H1 (cell line): ENCODE data around the gene POLR3F. TPM values are rescaled to one million over a fixed set of nuclear protein-coding genes. Genes with fewer than 3 reads are reported as not detected.

Source experiments
- CTCF ChIA-PET: fragments of 300-600 bp; sonication (Branson Sonifier 250); formaldehyde crosslinking; loops from one replicate; lab custom pipeline; 2021; ENCODE audit not compliant: partially characterized antibody; lab: Charles Lee
- POLR2A ChIA-PET: fragments of 300-600 bp; sonication (Branson Sonifier 250); formaldehyde crosslinking; loops from one replicate; lab custom pipeline; 2021; ENCODE audit warnings: inconsistent platforms; ENCODE audit not compliant: partially characterized antibody; lab: Charles Lee
- DNase-seq, 2 experiments: peaks; one replicate each; pipeline versions ENCODE4 v3.0.0 to v3.0.0-alpha.2; 2010 to 2022; ENCODE audit warnings: low spot score in 2 of 2, low read depth in 1 of 2, mixed read lengths in 1 of 2
- FAIRE-seq: peaks from 2 replicates; lab custom pipeline; 2011; peaks lifted over from hg19 to GRCh38; lab: Jason Lieb, UNC
- H2AFZ ChIP-seq: 2 replicates; pipeline ENCODE4 v1.8.1; 2012; ENCODE audit warnings: low read length, inconsistent platforms
- H2AK5ac ChIP-seq: 2 replicates; pipeline ENCODE4 v1.6.1; 2013; ENCODE audit warnings: low read depth, low read length
- H2BK120ac ChIP-seq: replicated peaks from 2 replicates; pipeline ENCODE3; 2013; ENCODE audit warnings: low read depth, low read length, inconsistent platforms
- H2BK12ac ChIP-seq: 2 replicates; pipeline ENCODE4 v1.6.1; 2013; ENCODE audit warnings: low read depth, low read length
- H2BK15ac ChIP-seq: 2 replicates; pipeline ENCODE4 v1.6.1; 2013; ENCODE audit warnings: low read length
- H2BK20ac ChIP-seq: 2 replicates; pipeline ENCODE4 v1.6.1; 2013; ENCODE audit warnings: low read length
- H2BK5ac ChIP-seq: 2 replicates; pipeline ENCODE4 v1.6.1; 2013; ENCODE audit warnings: low read depth, low read length
- H3K14ac ChIP-seq: 2 replicates; pipeline ENCODE4 v1.6.1; 2013; ENCODE audit warnings: inconsistent platforms; ENCODE audit not compliant: insufficient read length
- H3K18ac ChIP-seq: 2 replicates; pipeline ENCODE4 v1.6.1; 2013; ENCODE audit warnings: low read length; ENCODE audit errors: extremely low read depth
- H3K23ac ChIP-seq: 2 replicates; pipeline ENCODE4 v1.6.1; 2013; ENCODE audit warnings: inconsistent platforms; ENCODE audit not compliant: insufficient read length
- H3K23me2 ChIP-seq: 2 replicates; pipeline ENCODE4 v1.6.1; 2013; ENCODE audit warnings: low read depth, low read length
- H3K27ac ChIP-seq: 2 replicates; pipeline ENCODE4 v1.6.1; 2011; ENCODE audit warnings: low read depth, low read length, inconsistent platforms
- H3K27me3 ChIP-seq, 4 experiments: replicated peaks in 1 of 4; 1 replicate in 1 of 4; 2 replicates in 3 of 4; pipeline versions ENCODE4 v1.6.1 to v1.8.1; 2011 to 2013; ENCODE audit warnings: low read length in 3 of 4, mild to moderate bottlenecking in 3 of 4, inconsistent platforms in 2 of 4, mixed read lengths in 2 of 4, moderate library complexity in 1 of 4; ENCODE audit not compliant: control insufficient read depth in 3 of 4, insufficient read depth in 3 of 4; ENCODE audit errors: extremely low read depth in 1 of 4
- H3K36me3 ChIP-seq, 4 experiments: 2 replicates each; pipeline versions ENCODE4 v1.6.1 to v1.8.1; 2011 to 2013; ENCODE audit warnings: mild to moderate bottlenecking in 4 of 4, low read length in 3 of 4, moderate library complexity in 2 of 4, control low read depth in 1 of 4, inconsistent platforms in 1 of 4; ENCODE audit not compliant: insufficient read depth in 4 of 4, control insufficient read depth in 2 of 4
- H3K4ac ChIP-seq: replicated peaks from 2 replicates; pipeline ENCODE3; 2013; ENCODE audit warnings: low read length, low read depth, mixed read lengths, inconsistent platforms; ENCODE audit not compliant: insufficient read length
- H3K4me1 ChIP-seq, 4 experiments: replicated peaks in 1 of 4; 1 replicate in 1 of 4; 2 replicates in 3 of 4; pipeline versions ENCODE4 v1.6.1 to v1.8.1; 2011 to 2013; ENCODE audit warnings: low read length in 3 of 4, inconsistent platforms in 2 of 4, mixed read lengths in 1 of 4; ENCODE audit not compliant: insufficient read depth in 4 of 4, control insufficient read depth in 3 of 4
- H3K4me2 ChIP-seq, 2 experiments: 2 replicates each; pipeline versions ENCODE4 v1.6.1 to v1.8.1; 2011 to 2013; ENCODE audit warnings: low read depth in 2 of 2, low read length in 2 of 2, control low read depth in 1 of 2, inconsistent platforms in 1 of 2, mild to moderate bottlenecking in 1 of 2; ENCODE audit not compliant: insufficient read depth in 1 of 2
- H3K4me3 ChIP-seq, 4 experiments: fragments of 200-600, 300-600 bp in 1 of 4; sonication (generic), shearing (Covaris generic), sonication (Bioruptor Twin) in 1 of 4; 2 replicates each; pipeline versions ENCODE4 v1.5.1 to v1.8.1; 2011 to 2016; ENCODE audit warnings: low read length in 4 of 4, low read depth in 3 of 4, control low read depth in 2 of 4, inconsistent platforms in 2 of 4, mild to moderate bottlenecking in 2 of 4, mixed read lengths in 1 of 4, moderate library complexity in 1 of 4; ENCODE audit not compliant: insufficient read depth in 2 of 4; ENCODE audit errors: extremely low read depth in 1 of 4
- H3K56ac ChIP-seq: replicated peaks from 2 replicates; pipeline ENCODE3; 2013; ENCODE audit warnings: low read depth, mild to moderate bottlenecking, mixed read lengths, low read length, inconsistent platforms; ENCODE audit not compliant: insufficient read length
- H3K79me1 ChIP-seq: 2 replicates; pipeline ENCODE4 v1.6.1; 2013; ENCODE audit warnings: low read depth, low read length, control low read depth
- H3K79me2 ChIP-seq, 2 experiments: 2 replicates each; pipeline versions ENCODE4 v1.6.1 to v1.8.1; 2012 to 2013; ENCODE audit warnings: low read length in 2 of 2, mild to moderate bottlenecking in 2 of 2, inconsistent platforms in 1 of 2; ENCODE audit not compliant: insufficient read depth in 2 of 2, control insufficient read depth in 1 of 2
- H3K9ac ChIP-seq, 4 experiments: replicated peaks in 1 of 4; 1 replicate in 1 of 4; 2 replicates in 3 of 4; pipeline versions ENCODE4 v1.6.1 to v1.8.1; 2011 to 2013; ENCODE audit warnings: low read depth in 3 of 4, low read length in 3 of 4, control low read depth in 2 of 4, mild to moderate bottlenecking in 2 of 4, moderate library complexity in 2 of 4, inconsistent platforms in 1 of 4; ENCODE audit errors: extremely low read depth in 1 of 4
- H3K9me3 ChIP-seq, 2 experiments: 2 replicates each; pipeline versions ENCODE4 v1.6.1 to v1.8.1; 2012 to 2013; ENCODE audit warnings: mild to moderate bottlenecking in 2 of 2, moderate library complexity in 2 of 2, control low read depth in 1 of 2, inconsistent platforms in 1 of 2, low read depth in 1 of 2, low read length in 1 of 2, mixed read lengths in 1 of 2; ENCODE audit not compliant: insufficient read depth in 2 of 2
- H4K20me1 ChIP-seq, 2 experiments: replicated peaks in 1 of 2; 2 replicates each; pipeline versions ENCODE3 to v1.8.1; 2011 to 2013; ENCODE audit warnings: inconsistent platforms in 2 of 2, low read length in 2 of 2, mild to moderate bottlenecking in 1 of 2; ENCODE audit not compliant: insufficient read depth in 2 of 2, control insufficient read depth in 1 of 2
- H4K5ac ChIP-seq: 2 replicates; pipeline ENCODE4 v1.6.1; 2013; ENCODE audit warnings: low read length, low read depth, mixed read lengths, inconsistent platforms; ENCODE audit not compliant: insufficient read length
- H4K8ac ChIP-seq: 2 replicates; pipeline ENCODE4 v1.8.0; 2013; ENCODE audit warnings: mild to moderate bottlenecking, moderate library complexity, low read length, inconsistent platforms; ENCODE audit not compliant: insufficient read depth; ENCODE audit errors: extremely low read depth
- H4K91ac ChIP-seq: replicated peaks from 2 replicates; pipeline ENCODE3; 2013; ENCODE audit warnings: low read length, mixed read lengths, inconsistent platforms; ENCODE audit not compliant: insufficient read length
- CTBP2 ChIP-seq: IDR thresholded peaks from 2 replicates; pipeline ENCODE4 v1.7.0; 2011; ENCODE audit warnings: borderline replicate concordance, mild to moderate bottlenecking, moderate library complexity, mixed read lengths, low read length; ENCODE audit not compliant: insufficient read depth, insufficient read length
- RAD21 ChIP-seq, 2 experiments: IDR thresholded peaks in 1 of 2; conservative IDR thresholded peaks in 1 of 2; 2 replicates each; pipeline ENCODE4 v1.6.1; 2011; ENCODE audit warnings: low read depth in 2 of 2, low read length in 2 of 2, improper control_type of control experiment in 1 of 2, inconsistent platforms in 1 of 2, mild to moderate bottlenecking in 1 of 2, moderate library complexity in 1 of 2
- RBBP5 ChIP-seq: IDR thresholded peaks from 2 replicates; pipeline ENCODE4 v1.7.1; 2012; ENCODE audit warnings: low read depth, mild to moderate bottlenecking, inconsistent platforms, low read length, moderate library complexity, borderline replicate concordance
- RFX5 ChIP-seq: IDR thresholded peaks from 2 replicates; pipeline ENCODE4 v1.6.1; 2011; ENCODE audit warnings: low read depth, low read length, improper control_type of control experiment, borderline replicate concordance
- SIX5 ChIP-seq: IDR thresholded peaks from 2 replicates; pipeline ENCODE4 v1.6.1; 2011; ENCODE audit warnings: mild to moderate bottlenecking, low read depth, low read length
- TBP ChIP-seq: IDR thresholded peaks from 2 replicates; pipeline ENCODE4 v1.6.1; 2011; ENCODE audit warnings: low read depth, low read length, improper control_type of control experiment
- ZNF274 ChIP-seq: IDR thresholded peaks from 2 replicates; pipeline ENCODE4 v1.7.0; 2012; ENCODE audit warnings: low read length, borderline replicate concordance; ENCODE audit errors: extremely low read depth
- WGBS, 2 experiments: shearing (Covaris generic) in 1 of 2; methylation state at CpG; one replicate each; pipeline versions ENCODE4 v1.1.6 to v1.1.7; 2013 to 2015; ENCODE audit warnings: low lambda C conversion rate in 2 of 2, mixed read lengths in 2 of 2, inconsistent platforms in 1 of 2, low coverage in 1 of 2, missing lambda C conversion rate in 1 of 2; ENCODE audit not compliant: insufficient replicate concordance in 2 of 2, insufficient coverage in 1 of 2, insufficient read length in 1 of 2; ENCODE audit errors: extremely low coverage in 1 of 2, missing lambda C conversion rate in 1 of 2; 5-methylcytosine and 5-hydroxymethylcytosine counted together
- polyA plus RNA-seq, 7 experiments: library from polyadenylated mRNA; depleted of rRNA in 3 of 7; stranded (reverse) in 5 of 7; unstranded in 2 of 7; fragments of >200 nt in 5 of 7; fragments of 200-250 nt in 2 of 7; gene quantifications; 1 replicate in 5 of 7; 2 replicates in 1 of 7; 4 replicates in 1 of 7; pipeline versions ENCODE4 v1.2.1 to v1.2.3, GENCODE V29; 2011 to 2013; ENCODE audit warnings: missing spikeins in 2 of 7, mixed read lengths in 2 of 7
- total RNA-seq: library from RNA; stranded (reverse); fragmentation: NEBNext Ultra II Directional; extraction: Animal tissue kit (Norgen Biotek cat#: 25700); gene quantifications from 2 replicates; pipeline ENCODE4 v1.2.1, GENCODE V29; 2021

The POLR3F gene
- total and polyA plus RNA-seq, 2 of the 8 experiments (the other 6 are each of a cell fraction or from before 2014, with no cell fraction given), result 5.7 to 14.0 TPM

DNA sequence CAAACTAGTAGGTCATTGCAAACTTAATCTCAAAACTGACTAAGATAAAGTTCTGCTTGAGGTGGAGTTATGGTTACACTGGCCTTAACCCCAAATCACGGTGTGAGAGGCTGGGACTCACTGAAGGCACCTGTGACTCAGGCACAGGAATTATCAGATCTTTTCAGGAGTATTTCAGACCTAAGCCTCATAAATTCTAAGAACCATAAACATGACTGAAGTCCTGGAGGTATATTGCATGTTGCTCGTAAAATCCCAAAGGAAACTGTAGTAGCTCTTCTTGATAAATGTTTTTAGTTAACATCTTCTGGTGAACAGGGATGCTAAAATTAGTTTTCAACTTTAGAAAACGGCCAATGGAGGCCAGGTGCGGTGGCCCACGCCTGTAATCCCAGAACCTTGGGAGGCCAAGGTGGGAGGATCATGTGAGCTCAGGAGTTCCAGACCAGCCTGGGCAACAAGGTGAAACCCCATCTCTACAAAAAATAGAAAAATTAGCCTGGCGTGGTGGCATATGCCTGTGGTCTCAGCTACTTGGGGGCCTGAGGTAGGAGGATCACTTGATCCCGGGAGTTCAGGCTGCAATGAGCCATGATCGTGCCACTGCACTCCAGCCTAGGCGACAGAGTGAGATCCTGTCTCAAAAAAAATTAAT is 36.9 kb upstream of the POLR3F start:
- CTCF ChIA-PET, result interaction anchor here (0.9 kb wide), 1 partner anchor 18 kb away, joined by 3 read pairs; no protein-coding TSS in a partner anchor
- no peak for FAIRE-seq

More for the DNA sequence above, 36.9 kb upstream of the POLR3F start:
- Histone ChIP-seq H3K27me3 (no peaks in the 10 kb centered on the region), H4K5ac (no peak overlapping the region), H4K91ac (no peak overlapping the region), H3K27ac (no peak overlapping the region), H3K79me2 (no peaks in the 10 kb centered on the region), H3K23ac (no peak overlapping the region), H3K36me3 (no peaks in the 10 kb centered on the region), H3K4me1 (no peaks in the 10 kb centered on the region), H3K18ac (no peak overlapping the region), H4K8ac (no peak overlapping the region), H3K9ac (no peak overlapping the region), H2BK15ac (no peak overlapping the region), H3K79me1 (no peaks in the 10 kb centered on the region), H3K4me2 (no peak overlapping the region), H4K20me1 (no peaks in the 10 kb centered on the region), H2BK120ac (no peak overlapping the region), H2BK5ac (no peak overlapping the region), H2BK12ac (no peak overlapping the region), H3K4ac (no peak overlapping the region), H2AFZ (no peak overlapping the region), H2AK5ac (no peak overlapping the region), H2BK20ac (no peak overlapping the region), H3K23me2 (no peaks in the 10 kb centered on the region), H3K9me3 (no peaks in the 10 kb centered on the region), H3K56ac (no peak overlapping the region), H3K4me3 (no peak overlapping the region), H3K14ac (no peak overlapping the region)
- 93% methylated on average over 9 of the region's 9 CpGs; no CpG with 5 or more reads in 1 of the 2 experiments for WGBS, 2 experiments
- POLR2A ChIA-PET, result no interaction called here
- TF ChIP-seq TBP (no peak), ZNF274 (no peak), CTBP2 (no peak), RAD21 (IDR thresholded peaks at IDR 0.05 in 1 of 2, conservative IDR thresholded peaks at IDR 0.05 in 1 of 2; ENCODE audit: low read depth in 2 of 2, low read length in 2 of 2) (no peak), RBBP5 (no peak), SIX5 (no peak), RFX5 (no peak)
- DNase-seq, result no peak
